HG02970 (cell line): Measurements from ENCODE around the gene AKT3.

ENCODE experiments used
- ATAC-seq: cut with Tn5 transposase; IDR thresholded peaks from one replicate; pipeline ENCODE4 v1.9.1; 2021; ENCODE audit warnings: mild to moderate bottlenecking, moderate library complexity, moderate number of reproducible peaks; ENCODE audit not compliant: unreplicated experiment, low FRiP score

The AKT3 gene

GRCh38 chr1:243568793-243569192, 281.2 kb downstream of the AKT3 start:
- ATAC-seq: no peak

DNA sequence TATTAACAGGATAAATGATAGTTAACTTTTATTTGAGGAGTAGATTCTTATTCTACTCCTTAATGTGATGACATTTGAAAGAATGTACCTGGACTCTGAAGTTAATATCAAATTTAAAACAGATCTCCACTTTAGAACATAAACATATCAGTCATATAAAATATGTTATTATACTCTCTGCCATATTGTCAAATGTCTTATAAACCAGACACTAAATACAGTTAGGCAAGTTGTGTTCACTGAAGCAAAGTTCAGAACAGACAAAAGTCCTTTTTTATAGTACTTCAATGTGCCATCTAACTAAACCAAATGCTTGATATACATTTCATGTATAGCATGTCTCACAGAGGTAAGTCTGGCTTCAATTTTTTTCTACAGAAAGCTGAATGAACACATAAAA, 285.2 kb downstream of the AKT3 start:
- ATAC-seq: no peak

- no peak for ATAC-seq
These were observed 286.3 kb downstream of the AKT3 start for GRCh38 chr1:243563732-243564131.

DNA sequence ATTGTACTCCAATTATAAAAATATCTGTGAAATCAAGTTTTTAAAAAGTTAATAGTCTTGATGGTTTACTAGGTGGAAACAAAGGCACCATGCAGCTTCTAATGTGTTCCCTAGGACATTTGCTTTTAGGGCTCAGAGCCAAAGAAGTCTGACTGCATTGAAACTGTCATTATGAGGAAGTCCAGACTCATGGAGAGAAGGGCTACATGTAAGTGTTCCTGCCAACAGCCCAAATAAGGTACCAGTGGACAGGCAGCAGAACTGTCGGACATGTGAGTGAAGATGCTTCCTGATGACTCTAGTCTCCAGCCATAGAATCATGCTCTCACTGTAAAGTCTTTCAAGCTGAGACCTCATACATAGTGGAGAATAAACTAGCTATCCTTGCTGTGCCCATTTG, 287.6 kb downstream of the AKT3 start:
- ATAC-seq: no peak

GRCh38 chr1:243561588-243562319, 288.3 kb downstream of the AKT3 start:
- no peak for ATAC-seq

GRCh38 chr1:243559575-243560162, 290.4 kb downstream of the AKT3 start:
- ATAC-seq: no peak

- no peak for ATAC-seq
These were observed 291.5 kb downstream of the AKT3 start for GRCh38 chr1:243558576-243558975.

DNA sequence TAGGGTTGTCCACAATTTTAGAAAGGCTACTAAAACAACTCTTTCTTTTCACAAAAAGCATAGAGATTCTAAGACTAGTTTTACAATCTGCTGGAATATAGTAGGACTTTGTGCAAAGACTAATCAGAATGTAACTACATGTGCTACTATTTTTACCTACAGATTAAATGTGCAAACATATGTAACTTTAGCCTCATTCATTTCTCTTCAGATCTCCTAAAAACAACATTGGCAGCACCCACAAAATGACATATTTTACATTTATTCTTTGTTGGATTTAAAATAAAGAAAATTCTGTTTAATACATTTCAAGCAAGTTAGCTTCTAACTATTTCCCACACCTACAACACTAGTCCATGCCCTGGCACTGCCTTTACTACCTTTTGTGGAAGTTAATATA, 292.2 kb downstream of the AKT3 start:
- ATAC-seq: no peak

- no peak for ATAC-seq
These were observed 295.4 kb downstream of the AKT3 start for GRCh38 chr1:243554686-243555085.

DNA sequence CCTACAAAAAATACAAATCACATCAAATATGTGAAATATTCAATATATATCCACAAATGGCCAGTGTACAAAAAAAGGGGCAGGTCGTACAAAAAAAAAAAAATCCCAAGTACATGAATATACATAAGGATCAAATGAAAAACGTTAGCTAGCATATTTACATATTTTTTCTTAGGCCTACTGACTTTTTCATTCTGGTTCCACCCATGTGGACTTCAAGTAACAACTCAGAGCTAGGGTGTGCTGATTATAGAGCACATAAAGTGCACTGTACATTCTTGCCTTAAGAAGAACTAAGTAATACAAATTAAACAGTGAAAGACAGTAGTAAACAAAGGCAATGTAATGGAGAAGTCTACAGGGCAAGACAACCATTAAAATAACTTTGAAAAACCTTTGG, 297.0 kb downstream of the AKT3 start:
- ATAC-seq: no peak

DNA sequence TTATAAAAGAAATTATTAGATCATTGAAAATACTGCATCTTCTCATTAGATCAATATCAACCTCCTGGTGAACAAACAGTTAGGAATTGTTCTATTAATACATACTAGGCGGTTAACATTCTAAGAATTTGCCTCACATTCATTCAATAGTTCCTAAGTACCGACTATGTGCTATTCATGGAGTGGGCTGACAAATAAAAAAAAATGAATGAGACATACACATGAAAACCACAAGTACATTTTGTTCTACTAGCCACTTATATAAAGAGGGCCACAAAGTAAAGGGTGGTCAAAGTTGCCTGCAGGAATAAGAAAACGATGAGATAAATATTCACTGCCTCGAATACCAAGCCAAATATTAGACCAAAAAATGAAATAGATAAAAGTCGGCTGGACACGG, 299.8 kb downstream of the AKT3 start:
- no peak for ATAC-seq

GRCh38 chr1:243549791-243550190, 300.3 kb downstream of the AKT3 start:
- ATAC-seq: no peak

DNA sequence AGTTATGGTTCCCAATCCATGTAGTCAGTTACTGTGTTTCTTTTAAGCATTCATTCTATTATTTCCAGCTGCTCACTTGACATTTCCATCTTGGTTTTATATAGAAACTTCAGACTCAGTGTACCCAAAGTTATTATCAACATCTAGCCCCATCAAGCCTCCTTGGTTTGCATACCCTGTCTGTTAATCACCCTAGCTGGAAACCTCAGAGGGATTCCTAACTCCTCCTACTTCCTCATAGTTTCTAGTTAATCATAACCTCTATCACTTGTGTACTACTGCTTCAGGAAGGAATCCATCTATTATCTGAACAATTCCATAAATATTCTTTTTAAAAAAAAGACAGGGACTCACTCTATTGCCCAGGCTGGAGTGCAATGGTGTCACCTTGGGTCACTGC, 300.9 kb downstream of the AKT3 start:
- no peak for ATAC-seq

DNA sequence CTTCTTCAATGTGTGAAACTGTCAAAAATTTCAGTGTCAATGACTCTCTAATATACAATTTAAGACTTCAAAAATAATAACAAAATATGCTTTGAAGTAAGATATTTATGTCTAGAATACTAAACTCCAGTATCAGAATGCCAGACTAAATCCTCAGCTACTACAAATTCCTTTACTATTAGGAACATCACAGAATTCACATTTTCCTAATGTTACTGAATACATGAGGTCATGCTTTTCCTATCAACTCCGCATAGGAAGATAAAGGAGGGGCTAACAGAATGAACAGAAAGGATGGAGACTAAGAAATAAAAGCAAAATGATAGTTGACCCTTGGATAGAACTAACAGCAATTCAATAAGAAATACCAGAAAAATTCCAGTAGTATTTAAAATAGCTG, 301.5 kb downstream of the AKT3 start:
- ATAC-seq: no peak

DNA sequence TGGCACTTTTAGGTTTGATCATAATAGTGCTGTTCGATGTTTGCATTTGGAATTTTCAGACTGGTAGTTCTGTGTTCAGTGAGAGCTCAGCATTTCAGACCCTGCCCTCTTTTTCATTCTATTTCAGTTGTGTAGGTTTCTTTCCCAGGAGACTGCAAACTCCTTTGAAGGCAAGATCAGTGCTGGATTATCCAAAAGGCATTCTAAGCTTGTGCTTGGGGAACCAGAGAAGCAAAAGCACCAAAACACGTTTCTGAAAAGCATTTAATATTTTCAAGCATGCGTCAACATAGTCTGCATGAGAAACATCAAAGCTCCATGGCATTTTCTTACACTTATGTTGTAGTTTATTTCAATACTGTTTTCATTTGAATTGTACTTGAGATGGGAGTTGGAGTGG, 302.2 kb downstream of the AKT3 start:
- no peak for ATAC-seq

GRCh38 chr1:243546457-243546856, 303.6 kb downstream of the AKT3 start:
- no peak for ATAC-seq

DNA sequence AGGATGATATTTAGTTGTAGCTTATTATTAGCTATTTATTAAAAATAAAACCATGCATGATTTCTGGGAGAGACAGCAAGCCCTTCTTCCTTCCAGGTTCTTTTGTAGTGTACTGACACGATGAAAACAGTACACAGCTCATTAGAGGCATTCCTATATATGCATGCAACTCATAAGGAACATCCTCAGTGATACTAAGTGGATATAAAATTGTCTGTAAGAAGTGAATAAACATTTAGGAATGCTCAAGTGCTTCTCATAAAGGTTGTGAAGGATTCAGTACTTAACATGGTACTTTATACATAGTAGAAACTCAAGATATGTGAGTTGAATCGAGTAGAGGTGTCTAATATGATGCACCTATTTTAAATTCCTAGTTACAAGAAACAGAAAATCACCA, 306.5 kb downstream of the AKT3 start:
- ATAC-seq: no peak

DNA sequence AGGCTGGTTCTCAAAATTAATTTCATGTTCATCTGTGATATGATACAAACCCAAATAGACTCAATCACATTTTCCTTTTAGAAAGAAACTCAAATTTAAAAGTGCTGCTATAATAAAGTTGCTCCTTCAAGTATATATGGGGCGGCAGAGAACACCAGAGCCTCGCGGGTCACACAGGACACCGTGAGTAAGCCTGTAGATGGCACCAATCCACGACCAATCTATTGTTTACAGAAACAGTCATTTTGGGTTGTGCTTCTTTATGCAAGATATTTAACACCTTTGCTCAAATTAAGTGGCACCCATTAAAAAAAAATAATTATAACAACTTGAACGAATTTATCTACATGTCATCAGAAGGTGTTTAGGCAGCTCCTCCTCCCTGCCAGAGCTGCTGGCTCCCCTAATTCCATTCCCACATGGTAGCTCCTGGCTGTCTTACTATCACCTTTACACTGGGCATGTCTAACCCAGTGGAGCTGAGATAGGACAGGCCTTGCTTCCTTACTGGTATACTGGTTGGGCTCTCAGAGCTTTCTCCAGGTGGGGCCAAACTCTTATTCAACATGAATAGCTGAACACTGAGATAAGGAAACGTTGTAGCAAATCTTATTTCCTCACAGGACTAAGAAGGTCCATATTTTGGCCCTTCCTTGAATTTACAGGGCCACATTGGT, 307.2 kb downstream of the AKT3 start:
- no peak for ATAC-seq

- no peak for ATAC-seq
These were observed 310.4 kb downstream of the AKT3 start for GRCh38 chr1:243539636-243540035.

- ATAC-seq: no peak
These were observed 315.0 kb downstream of the AKT3 start for GRCh38 chr1:243535014-243535413.

- ATAC-seq: no peak
These were observed 320.5 kb downstream of the AKT3 start for GRCh38 chr1:243529512-243529911.
